K562 (cell line): Measurements from ENCODE around the gene RNFT2. TPM values are rescaled to one million over a fixed set of nuclear protein-coding genes. Genes with fewer than 3 reads are reported as not detected.

ENCODE experiments used
- ATAC-seq: fragments of 200-7000 bp; cut with Tn5 transposase; 3 replicates; pipeline ENCODE4 v1.9.1; 2020; ENCODE audit warnings: moderate library complexity
- BruUV-seq: library from RNA; stranded (reverse); fragments of 400-500 nt; replicated peaks from 2 replicates; lab custom pipeline; 2021; lab: Mats Ljungman, UMichigan
- CTCF ChIA-PET: fragments of 300-600 bp; formaldehyde crosslinking; extraction: SDS; loops from one replicate; lab custom pipeline; 2021; ENCODE audit warnings: low intra/inter-chr PET ratio; lab: Yijun Ruan, JAX
- POLR2A ChIA-PET: fragments of 300-600, 350-650 bp; sonication (Branson Sonifier 250); formaldehyde crosslinking; extraction: SDS; loops from one replicate; lab custom pipeline; 2021; ENCODE audit warnings: antibody characterized with exemption, inconsistent platforms; lab: Yijun Ruan, JAX
- DNase-seq, 4 experiments: peaks; one replicate each; pipeline versions ENCODE4 v3.0.0 to v3.0.0-alpha.2; 2011 to 2018; ENCODE audit warnings: low spot score in 3 of 4, mixed read lengths in 3 of 4; ENCODE audit errors: extremely low read depth in 1 of 4
- FAIRE-seq: peaks from 2 replicates; lab custom pipeline; 2011; peaks lifted over from hg19 to GRCh38; lab: Jason Lieb, UNC
- H2AFZ ChIP-seq: 2 replicates; pipeline ENCODE4 v1.6.0; 2011; ENCODE audit warnings: low read depth, low read length, control low read depth, inconsistent platforms
- H3K27ac ChIP-seq: fragments of 200-600 bp; 3 replicates; pipeline ENCODE4 v1.8.0; 2011; ENCODE audit warnings: low read depth, mild to moderate bottlenecking, control low read depth, inconsistent platforms, low read length, moderate library complexity, mixed read lengths; ENCODE audit errors: extremely low read depth
- H3K27me3 ChIP-seq, 2 experiments: fragments of 300-600 bp in 1 of 2; 2 replicates in 1 of 2; 3 replicates in 1 of 2; pipeline versions ENCODE4 v1.6.0 to v1.8.0; 2011; ENCODE audit warnings: inconsistent platforms in 2 of 2, low read length in 2 of 2, mild to moderate bottlenecking in 1 of 2, mixed read lengths in 1 of 2, moderate library complexity in 1 of 2; ENCODE audit not compliant: control insufficient read depth in 2 of 2, insufficient read depth in 2 of 2
- H3K36me3 ChIP-seq: fragments of 300-600 bp; 3 replicates; pipeline ENCODE4 v1.8.0; 2011; ENCODE audit warnings: mild to moderate bottlenecking, low read length, inconsistent platforms; ENCODE audit not compliant: control insufficient read depth, insufficient read depth
- H3K4me1 ChIP-seq, 2 experiments: fragments of 200-600 bp in 1 of 2; replicated peaks in 1 of 2; 2 replicates in 1 of 2; 3 replicates in 1 of 2; pipeline versions ENCODE4 v1.5.1 to v1.8.0; 2011; ENCODE audit warnings: inconsistent platforms in 2 of 2, low read length in 2 of 2, mild to moderate bottlenecking in 1 of 2, mixed read lengths in 1 of 2, moderate library complexity in 1 of 2; ENCODE audit not compliant: control insufficient read depth in 2 of 2, insufficient read depth in 2 of 2
- H3K4me2 ChIP-seq: 2 replicates; pipeline ENCODE4 v1.6.1; 2011; ENCODE audit warnings: low read length, control low read depth, inconsistent platforms, mixed read lengths; ENCODE audit not compliant: insufficient read depth
- H3K4me3 ChIP-seq: fragments of 200-600 bp; sonication (generic), shearing (Covaris generic); 2 replicates; pipeline ENCODE4 v1.5.1; 2016; ENCODE audit warnings: control low read depth, inconsistent platforms
- H3K79me2 ChIP-seq: fragments of 200-600 bp; 3 replicates; pipeline ENCODE4 v1.8.0; 2011; ENCODE audit warnings: low read length, inconsistent platforms; ENCODE audit not compliant: control insufficient read depth, insufficient read depth
- H3K9ac ChIP-seq, 2 experiments: 2 replicates each; pipeline versions ENCODE4 v1.6.0 to v1.6.1; 2011; ENCODE audit warnings: low read depth in 2 of 2, low read length in 2 of 2, control low read depth in 1 of 2, inconsistent platforms in 1 of 2, mild to moderate bottlenecking in 1 of 2, mixed read lengths in 1 of 2; ENCODE audit not compliant: insufficient read depth in 1 of 2
- H3K9me1 ChIP-seq: one replicate; pipeline ENCODE4 v1.6.0; 2011; ENCODE audit warnings: inconsistent platforms, mild to moderate bottlenecking, low read length, moderate library complexity; ENCODE audit not compliant: control insufficient read depth, insufficient read depth
- H3K9me3 ChIP-seq: replicated peaks from 2 replicates; pipeline ENCODE4 v1.5.1; 2011; ENCODE audit warnings: low read depth, low read length, inconsistent platforms; ENCODE audit not compliant: control insufficient read depth, insufficient read depth
- H4K20me1 ChIP-seq: replicated peaks from 2 replicates; pipeline ENCODE4 v1.6.1; 2011; ENCODE audit warnings: low read length, inconsistent platforms, mixed read lengths; ENCODE audit not compliant: control insufficient read depth, insufficient read depth
- WGBS: fragments of 100-300 bp; shearing (Covaris generic); methylation state at CpG from one replicate; pipeline ENCODE4 v1.1.6; 2016; ENCODE audit warnings: low coverage, mixed read lengths; ENCODE audit not compliant: insufficient coverage; ENCODE audit errors: missing lambda C conversion rate; 5-methylcytosine and 5-hydroxymethylcytosine counted together
- in situ Hi-C: fragments of 300-500 bp; cut with MboI; formaldehyde crosslinking; loops from 4 replicates; pipeline ENCODE4 v1.15.0; 2018; ENCODE audit warnings: inconsistent platforms, mixed read lengths
- intact Hi-C: fragments of 100-400 bp; cut with micrococcal nuclease; formaldehyde crosslinking; loops from 2 replicates; pipeline ENCODE4 v1.14.2; 2022
- polyA plus RNA-seq, 8 experiments: library from polyadenylated mRNA; depleted of rRNA in 4 of 8; stranded (reverse) in 5 of 8; unstranded in 3 of 8; fragments of >200 nt; fragmentation: Nextera tagmentation in 2 of 8; fragmentation: Illumina TruSeq in 1 of 8; extraction: Ambion mirVana in 2 of 8; extraction: Trizol in 1 of 8; gene quantifications; 2 replicates each; pipeline versions ENCODE4 v1.2.1 to v1.2.3, GENCODE V29; 2011 to 2014; ENCODE audit warnings: inconsistent platforms in 1 of 8, missing spikeins in 1 of 8
- total RNA-seq, 7 experiments: library from RNA; depleted of rRNA in 6 of 7; stranded (reverse); fragments of >200 nt in 6 of 7; fragmentation: Illumina TruSeq in 2 of 7; extraction: Trizol in 2 of 7; gene quantifications; 2 replicates each; pipeline versions ENCODE4 v1.2.1 to v1.2.3, GENCODE V29; 2011 to 2021; ENCODE audit warnings: low replicate concordance in 1 of 7
- TF ChIP-seq, protein P1 (sequence below): fragments of 450-650 bp; IDR thresholded peaks from 2 replicates; pipeline ENCODE4 v1.6.1; 2014; ENCODE audit warnings: low read depth, mild to moderate bottlenecking, moderate library complexity, borderline replicate concordance
- TF ChIP-seq, protein P2 (sequence below): sonication (generic); formaldehyde crosslinking; IDR thresholded peaks from 2 replicates; pipeline ENCODE4 v1.8.0; 2023; ENCODE audit warnings: missing genetic modification reagents, mild to moderate bottlenecking, borderline replicate concordance
- TF ChIP-seq, protein P3 (sequence below): fragments of 450-650 bp; formaldehyde crosslinking; IDR thresholded peaks from 2 replicates; pipeline ENCODE4 v1.4.0; 2022; ENCODE audit warnings: mild to moderate bottlenecking, moderate library complexity

RNFT2 gene
- total and polyA plus RNA-seq, 9 of the 15 experiments (the other 6 are each of a cell fraction or from before 2014, with no cell fraction given): 3.6 to 26.3 (median 9.5) TPM

DNA sequence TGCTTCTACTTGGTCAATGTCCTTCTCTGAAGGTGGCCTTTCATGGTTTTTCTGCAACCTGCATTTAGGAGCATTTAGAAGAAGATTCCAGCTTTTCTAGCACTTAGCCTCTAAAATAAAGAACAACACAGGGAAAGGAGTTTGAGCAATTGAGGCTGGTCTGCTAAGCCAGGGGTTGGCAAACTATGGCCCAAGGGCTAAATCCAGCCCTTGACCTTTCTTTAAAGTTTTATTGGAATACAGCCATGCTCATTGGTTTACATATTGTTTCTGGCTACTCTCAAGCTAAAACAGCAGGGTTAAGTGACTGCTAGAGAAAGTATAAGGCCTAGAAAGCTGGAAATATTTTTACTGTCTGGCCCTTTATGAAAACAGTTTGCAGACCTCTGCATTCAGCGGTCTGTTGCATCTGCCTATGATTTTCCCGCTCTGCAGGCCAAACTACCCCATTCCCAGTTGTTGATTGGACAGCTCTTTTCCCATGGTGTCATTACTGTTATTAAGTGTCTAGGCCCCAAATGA is 39.5 kb upstream of the RNFT2 start:
- intact Hi-C loops: loop anchor here (5.0 kb wide), 1 partner anchor 751 kb away; no protein-coding TSS in a partner anchor
- CTCF ChIA-PET: no interaction called here

More for the DNA sequence above, 39.5 kb upstream of the RNFT2 start:
- no peak overlapping the region for H3K27ac ChIP-seq
- in situ Hi-C loops: loop anchor here (25.0 kb wide), 1 partner anchor 711 kb away; no protein-coding TSS in a partner anchor
- H3K9ac ChIP-seq: no peak overlapping the region
- WGBS: 52% methylated on average over 2 of the region's 2 CpGs
- no peaks in the 10 kb centered on the region for H3K9me3 ChIP-seq
- BruUV-seq: no TSS peak
- peaks cover 4% of the 10 kb centered on the region; the same call in 1 of the 2 replicates for H4K20me1 ChIP-seq
- H3K4me3 ChIP-seq: no peak overlapping the region
- no peak for FAIRE-seq
- no peaks in the 10 kb centered on the region for H3K9me1 ChIP-seq
- DNase-seq: no peak
- H3K36me3 ChIP-seq: no peaks in the 10 kb centered on the region
- no peak for ATAC-seq
- H3K27me3 ChIP-seq: peaks cover 25 to 33% of the 10 kb centered on the region in 2 experiments
- H3K4me1 ChIP-seq: peaks cover 0 to 7% of the 10 kb centered on the region in 2 experiments; a peak in 1 of 5 replicates
- TF ChIP-seq, protein P1, sequence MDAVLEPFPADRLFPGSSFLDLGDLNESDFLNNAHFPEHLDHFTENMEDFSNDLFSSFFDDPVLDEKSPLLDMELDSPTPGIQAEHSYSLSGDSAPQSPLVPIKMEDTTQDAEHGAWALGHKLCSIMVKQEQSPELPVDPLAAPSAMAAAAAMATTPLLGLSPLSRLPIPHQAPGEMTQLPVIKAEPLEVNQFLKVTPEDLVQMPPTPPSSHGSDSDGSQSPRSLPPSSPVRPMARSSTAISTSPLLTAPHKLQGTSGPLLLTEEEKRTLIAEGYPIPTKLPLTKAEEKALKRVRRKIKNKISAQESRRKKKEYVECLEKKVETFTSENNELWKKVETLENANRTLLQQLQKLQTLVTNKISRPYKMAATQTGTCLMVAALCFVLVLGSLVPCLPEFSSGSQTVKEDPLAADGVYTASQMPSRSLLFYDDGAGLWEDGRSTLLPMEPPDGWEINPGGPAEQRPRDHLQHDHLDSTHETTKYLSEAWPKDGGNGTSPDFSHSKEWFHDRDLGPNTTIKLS: no peak
- TF ChIP-seq, protein P2, sequence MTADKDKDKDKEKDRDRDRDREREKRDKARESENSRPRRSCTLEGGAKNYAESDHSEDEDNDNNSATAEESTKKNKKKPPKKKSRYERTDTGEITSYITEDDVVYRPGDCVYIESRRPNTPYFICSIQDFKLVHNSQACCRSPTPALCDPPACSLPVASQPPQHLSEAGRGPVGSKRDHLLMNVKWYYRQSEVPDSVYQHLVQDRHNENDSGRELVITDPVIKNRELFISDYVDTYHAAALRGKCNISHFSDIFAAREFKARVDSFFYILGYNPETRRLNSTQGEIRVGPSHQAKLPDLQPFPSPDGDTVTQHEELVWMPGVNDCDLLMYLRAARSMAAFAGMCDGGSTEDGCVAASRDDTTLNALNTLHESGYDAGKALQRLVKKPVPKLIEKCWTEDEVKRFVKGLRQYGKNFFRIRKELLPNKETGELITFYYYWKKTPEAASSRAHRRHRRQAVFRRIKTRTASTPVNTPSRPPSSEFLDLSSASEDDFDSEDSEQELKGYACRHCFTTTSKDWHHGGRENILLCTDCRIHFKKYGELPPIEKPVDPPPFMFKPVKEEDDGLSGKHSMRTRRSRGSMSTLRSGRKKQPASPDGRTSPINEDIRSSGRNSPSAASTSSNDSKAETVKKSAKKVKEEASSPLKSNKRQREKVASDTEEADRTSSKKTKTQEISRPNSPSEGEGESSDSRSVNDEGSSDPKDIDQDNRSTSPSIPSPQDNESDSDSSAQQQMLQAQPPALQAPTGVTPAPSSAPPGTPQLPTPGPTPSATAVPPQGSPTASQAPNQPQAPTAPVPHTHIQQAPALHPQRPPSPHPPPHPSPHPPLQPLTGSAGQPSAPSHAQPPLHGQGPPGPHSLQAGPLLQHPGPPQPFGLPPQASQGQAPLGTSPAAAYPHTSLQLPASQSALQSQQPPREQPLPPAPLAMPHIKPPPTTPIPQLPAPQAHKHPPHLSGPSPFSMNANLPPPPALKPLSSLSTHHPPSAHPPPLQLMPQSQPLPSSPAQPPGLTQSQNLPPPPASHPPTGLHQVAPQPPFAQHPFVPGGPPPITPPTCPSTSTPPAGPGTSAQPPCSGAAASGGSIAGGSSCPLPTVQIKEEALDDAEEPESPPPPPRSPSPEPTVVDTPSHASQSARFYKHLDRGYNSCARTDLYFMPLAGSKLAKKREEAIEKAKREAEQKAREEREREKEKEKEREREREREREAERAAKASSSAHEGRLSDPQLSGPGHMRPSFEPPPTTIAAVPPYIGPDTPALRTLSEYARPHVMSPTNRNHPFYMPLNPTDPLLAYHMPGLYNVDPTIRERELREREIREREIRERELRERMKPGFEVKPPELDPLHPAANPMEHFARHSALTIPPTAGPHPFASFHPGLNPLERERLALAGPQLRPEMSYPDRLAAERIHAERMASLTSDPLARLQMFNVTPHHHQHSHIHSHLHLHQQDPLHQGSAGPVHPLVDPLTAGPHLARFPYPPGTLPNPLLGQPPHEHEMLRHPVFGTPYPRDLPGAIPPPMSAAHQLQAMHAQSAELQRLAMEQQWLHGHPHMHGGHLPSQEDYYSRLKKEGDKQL (CRISPR knock-in tag): no peak
- TF ChIP-seq, protein P3, sequence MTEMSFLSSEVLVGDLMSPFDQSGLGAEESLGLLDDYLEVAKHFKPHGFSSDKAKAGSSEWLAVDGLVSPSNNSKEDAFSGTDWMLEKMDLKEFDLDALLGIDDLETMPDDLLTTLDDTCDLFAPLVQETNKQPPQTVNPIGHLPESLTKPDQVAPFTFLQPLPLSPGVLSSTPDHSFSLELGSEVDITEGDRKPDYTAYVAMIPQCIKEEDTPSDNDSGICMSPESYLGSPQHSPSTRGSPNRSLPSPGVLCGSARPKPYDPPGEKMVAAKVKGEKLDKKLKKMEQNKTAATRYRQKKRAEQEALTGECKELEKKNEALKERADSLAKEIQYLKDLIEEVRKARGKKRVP (CRISPR knock-in tag): no peak
- no peak overlapping the region for H2AFZ ChIP-seq
- H3K79me2 ChIP-seq: no peaks in the 10 kb centered on the region
- H3K4me2 ChIP-seq: no peak overlapping the region
- POLR2A ChIA-PET: interaction anchor here (0.5 kb wide), 1 partner anchor 99 kb away, joined by 3 read pairs; no protein-coding TSS in a partner anchor
